ENCODE results near the gene WFDC8.

GRCh38 chr20:45612314-45612713, 33.2 kb upstream of the WFDC8 start:
- TF ChIP-seq, protein P1, sequence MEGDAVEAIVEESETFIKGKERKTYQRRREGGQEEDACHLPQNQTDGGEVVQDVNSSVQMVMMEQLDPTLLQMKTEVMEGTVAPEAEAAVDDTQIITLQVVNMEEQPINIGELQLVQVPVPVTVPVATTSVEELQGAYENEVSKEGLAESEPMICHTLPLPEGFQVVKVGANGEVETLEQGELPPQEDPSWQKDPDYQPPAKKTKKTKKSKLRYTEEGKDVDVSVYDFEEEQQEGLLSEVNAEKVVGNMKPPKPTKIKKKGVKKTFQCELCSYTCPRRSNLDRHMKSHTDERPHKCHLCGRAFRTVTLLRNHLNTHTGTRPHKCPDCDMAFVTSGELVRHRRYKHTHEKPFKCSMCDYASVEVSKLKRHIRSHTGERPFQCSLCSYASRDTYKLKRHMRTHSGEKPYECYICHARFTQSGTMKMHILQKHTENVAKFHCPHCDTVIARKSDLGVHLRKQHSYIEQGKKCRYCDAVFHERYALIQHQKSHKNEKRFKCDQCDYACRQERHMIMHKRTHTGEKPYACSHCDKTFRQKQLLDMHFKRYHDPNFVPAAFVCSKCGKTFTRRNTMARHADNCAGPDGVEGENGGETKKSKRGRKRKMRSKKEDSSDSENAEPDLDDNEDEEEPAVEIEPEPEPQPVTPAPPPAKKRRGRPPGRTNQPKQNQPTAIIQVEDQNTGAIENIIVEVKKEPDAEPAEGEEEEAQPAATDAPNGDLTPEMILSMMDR (IDR thresholded peaks at IDR 0.05): no peak
- TF ChIP-seq EP300 (IDR thresholded peaks at IDR 0.05) (no peak), POLR2A (IDR thresholded peaks at IDR 0.05) (no peak)

Measured in suprapubic skin (tissue), 3 donors.